NCI-H1436 treated with DMSO at 0.1 percent for 48 hours (cell line): ENCODE data around the gene SIRT6.
A peak's percentile ranks its signal among the peaks of the same experiment; 100 is the strongest.
"Not testable (repeated sequence)": the region's sequence is repeated elsewhere in the genome, so short reads cannot be mapped to it uniquely, and the experiment has no call there.

Experiments
- DNase-seq: peaks from one replicate; lab custom pipeline; 2025; lab: John Stamatoyannopoulos, UW

Gene SIRT6

DNA sequence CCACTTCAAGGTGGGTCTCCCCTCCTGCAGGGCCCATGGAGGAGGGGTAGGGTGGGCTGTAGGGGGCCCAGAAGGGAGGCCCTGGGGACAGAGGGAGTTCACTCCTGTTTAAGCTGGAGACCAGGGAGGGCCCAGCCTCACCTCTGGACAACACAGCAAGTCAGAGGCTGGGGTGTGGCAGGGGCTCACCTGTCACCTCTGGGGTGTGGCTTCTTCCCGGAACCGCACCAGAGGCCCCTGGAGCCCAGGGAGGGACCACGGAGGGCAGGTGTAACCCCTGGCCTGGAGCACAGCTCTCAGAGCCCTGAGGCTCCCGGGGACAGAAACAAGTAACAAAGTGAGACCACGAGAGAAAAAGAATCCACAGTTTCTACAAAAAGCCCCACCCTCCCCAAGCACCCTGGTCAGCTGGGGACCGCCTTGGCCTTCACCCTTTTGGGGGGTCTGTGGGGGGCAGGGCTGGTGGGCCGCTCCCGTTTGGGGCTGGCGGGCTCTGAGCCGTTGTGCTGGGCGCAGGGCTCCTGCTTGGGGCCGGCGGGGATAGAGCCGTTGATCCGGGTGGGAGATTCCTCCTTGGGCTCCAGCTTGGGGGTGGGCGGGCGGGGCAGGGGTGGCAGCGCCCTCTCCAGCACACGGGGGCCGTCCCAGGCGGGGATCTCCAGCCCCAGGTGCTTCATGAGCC, 8.0 kb downstream of the SIRT6 start:
- no peak for DNase-seq

DNA sequence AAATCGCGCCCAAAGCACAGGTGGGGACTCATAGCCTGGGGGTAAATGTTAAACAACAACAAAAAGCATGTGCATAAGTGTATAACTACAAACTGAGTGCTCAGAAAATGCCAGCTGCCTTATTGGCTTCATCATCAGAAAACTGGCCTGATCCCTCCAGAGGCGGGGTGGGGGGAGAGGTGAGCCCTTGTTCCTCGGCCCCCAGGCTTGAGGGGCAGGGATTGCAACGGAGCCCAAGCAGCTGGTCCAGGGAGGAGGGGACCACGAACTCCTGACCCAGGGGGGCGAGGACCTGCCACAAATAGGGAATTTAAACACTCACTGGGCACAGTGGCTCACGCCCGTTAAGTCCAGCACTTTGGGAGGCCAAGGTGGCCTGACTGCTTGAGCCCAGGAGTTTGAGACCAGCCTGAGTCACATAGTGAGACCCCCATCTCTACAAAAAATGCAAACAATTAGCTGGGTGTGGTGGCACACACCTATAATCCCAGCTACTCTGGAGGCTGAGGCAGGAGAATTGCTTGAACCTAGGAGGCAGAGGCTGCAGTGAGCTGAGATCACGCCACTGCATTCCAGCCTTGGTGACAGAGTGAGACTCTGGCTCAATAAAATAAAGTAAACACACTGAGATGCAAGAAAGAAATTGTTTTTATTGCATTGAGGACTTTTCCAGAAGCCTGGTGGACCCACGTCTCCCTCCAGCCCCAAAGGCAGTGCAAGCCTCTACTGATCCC, 8.7 kb downstream of the SIRT6 start:
- no peak for DNase-seq

DNA sequence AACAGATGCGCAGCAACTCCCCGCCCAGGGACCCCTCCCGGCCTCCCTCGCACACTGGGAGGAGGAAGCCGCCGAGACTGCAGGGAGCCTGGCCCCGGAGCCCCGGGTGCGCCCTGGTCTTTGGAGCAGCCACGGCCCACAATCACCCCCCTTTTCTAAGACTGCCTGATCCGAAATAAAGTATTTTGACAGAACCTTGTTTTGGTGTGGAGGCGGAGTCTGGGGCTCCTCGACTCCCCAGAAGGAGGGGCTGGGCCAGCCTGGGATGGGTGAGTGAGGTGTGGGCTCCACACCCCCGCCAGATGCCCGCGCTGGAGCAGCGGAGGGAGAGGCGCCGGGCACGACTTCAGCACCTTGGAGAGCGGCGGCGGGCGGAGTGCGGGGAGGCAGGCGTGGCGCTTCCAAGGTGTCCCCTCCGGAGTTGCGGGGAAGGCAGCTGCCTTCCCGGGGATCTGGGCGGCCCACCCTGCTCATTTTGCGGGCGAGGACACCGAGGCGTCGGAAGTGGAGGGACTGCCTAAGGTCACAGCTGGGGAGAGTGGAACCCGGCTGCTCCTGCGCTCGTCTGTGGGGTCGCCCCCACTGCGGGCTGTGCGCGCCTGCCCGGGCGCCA, 9.4 kb downstream of the SIRT6 start:
- no peak for DNase-seq

DNA sequence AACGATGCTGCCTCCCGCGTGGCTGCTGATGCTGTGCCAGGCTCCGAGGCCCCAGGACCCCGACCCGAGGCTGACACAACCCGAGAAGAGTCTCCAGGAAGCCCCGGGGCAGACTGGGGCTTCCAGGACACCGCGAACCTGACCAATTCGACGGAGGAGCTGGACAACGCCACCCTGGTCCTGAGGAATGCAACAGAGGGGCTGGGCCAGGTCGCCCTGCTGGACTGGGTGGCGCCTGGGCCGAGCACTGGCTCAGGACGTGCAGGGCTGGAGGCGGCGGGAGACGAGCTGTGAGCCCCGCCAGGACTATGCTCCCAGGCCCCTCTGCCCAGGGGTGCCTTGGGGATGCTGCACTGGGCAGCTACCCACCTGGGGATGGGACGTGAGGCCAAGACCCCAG, 10.7 kb downstream of the SIRT6 start:
- DNase-seq: no peak

DNA sequence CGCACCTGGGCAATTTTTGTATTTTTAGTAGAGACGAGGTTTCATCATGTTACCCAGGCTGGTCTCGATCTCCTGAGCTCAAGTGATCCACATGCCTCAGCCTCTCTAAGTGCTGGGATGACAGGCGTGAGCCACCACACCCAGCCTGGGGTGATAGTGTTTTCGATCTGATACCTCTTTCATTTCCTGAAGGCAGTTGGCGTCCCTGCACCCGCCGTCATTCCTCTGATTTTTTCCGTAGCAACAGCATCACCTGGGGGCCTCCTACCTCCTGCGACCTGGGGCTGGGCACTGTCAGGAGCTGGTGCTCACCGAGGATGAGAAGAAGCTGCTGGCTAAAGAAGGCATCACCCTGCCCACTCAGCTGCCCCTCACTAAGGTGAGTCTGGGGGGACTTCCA, 18.1 kb downstream of the SIRT6 start:
- DNase-seq: no peak

DNA sequence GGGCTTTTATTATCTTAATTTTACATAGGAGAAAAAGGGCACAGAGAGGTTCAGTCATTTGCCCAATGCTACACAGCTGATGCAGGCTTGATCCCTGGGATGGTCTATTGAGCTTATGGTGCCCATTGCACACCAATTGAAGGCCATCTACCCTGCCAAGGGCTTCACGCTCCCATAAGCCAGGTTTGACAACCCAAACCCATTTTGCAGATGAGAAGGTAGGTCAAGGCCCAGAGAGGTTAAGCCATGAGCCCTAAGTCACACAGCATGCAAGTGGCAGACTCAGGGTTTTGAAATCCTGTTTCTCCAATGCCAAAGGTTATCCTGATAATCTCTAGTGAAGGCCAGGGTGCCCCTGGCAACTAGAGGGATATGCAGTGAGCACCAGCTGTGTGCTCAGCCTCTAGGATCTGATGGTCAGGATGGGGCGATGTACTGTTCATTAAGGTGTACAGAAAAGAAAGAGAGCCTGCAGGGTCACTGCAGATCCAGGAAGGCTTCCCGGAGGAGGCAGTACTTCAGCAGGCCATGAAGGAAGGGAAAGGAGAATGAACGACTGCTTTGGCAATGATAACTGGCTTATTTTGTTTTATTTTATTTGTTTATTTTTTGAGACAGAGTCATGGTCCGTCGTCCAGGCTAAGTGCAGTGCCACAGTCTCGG, 20.8 kb downstream of the SIRT6 start:
- no peak for DNase-seq

DNA sequence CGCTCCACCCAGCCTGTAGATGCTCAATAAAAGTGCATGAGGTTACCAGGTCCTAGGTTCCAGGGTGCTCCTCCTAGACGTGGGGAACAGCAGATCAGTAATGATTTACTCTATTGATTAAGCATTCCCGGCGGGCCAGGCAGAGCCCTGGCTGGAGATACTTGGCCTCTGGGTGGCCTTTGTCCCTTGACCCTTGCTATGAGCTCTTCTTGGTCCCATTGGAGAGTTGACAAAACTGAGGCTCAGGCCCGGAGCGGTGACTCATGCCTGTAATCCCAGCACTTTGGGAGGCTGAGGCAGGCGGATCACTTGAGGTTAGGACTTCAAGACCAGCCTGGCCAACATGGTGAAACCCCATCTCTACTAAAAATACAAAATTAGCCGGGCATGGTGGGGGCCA, 24.4 kb downstream of the SIRT6 start:
- DNase-seq: not testable (repeated sequence)

DNA sequence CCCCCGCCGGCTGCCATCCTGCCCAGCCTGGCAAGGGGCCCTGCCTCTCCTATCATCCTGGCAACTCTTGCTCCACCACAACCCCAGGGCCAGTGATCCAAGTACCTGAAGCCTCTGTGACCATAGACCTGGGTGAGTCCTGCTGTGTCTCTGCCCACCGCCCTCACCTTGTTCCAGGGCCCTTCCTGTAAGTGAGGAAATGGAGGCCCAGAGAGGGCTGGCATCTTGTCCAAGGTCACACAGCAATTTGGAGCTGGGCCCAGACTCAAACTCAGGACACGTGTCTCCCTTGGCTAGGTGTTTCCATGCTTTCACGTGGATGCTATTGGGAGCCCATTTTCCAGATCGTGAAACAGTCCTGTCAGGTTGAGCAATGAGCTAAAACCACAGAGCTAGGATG, 25.2 kb downstream of the SIRT6 start:
- no peak for DNase-seq

DNA sequence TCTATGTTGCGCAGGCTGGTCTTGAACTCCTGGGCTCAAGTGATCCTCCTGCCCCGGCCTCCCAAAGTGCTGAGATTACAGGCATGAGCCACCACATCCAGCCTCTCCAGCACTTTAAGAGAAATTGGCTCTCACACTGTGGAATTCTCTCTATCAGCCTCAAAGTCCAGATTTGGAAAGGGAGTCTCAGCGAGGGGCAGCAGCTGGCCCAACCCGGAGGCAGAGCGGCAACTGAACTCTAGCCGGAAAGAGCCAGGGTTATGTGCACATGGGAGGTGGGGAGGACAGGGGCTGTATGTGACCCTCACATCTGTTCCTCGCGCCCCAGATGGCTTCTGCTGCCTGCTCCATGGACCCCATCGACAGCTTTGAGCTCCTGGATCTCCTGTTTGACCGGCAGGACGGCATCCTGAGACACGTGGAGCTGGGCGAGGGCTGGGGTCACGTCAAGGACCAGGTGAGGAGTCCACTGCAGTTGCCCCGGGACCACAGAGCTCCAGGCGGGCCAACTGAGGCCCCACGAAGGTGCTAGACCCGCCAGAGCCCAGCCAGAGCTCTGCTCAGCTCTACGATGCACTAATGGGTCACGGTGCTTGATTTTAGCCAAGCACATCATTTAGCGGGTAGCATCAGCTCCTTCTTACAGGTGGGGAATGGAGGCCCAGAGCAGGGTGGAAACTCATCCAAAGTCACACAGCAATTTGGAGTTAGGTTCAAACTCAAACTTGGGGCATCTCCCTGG, 27.6 kb downstream of the SIRT6 start:
- no peak for DNase-seq

DNA sequence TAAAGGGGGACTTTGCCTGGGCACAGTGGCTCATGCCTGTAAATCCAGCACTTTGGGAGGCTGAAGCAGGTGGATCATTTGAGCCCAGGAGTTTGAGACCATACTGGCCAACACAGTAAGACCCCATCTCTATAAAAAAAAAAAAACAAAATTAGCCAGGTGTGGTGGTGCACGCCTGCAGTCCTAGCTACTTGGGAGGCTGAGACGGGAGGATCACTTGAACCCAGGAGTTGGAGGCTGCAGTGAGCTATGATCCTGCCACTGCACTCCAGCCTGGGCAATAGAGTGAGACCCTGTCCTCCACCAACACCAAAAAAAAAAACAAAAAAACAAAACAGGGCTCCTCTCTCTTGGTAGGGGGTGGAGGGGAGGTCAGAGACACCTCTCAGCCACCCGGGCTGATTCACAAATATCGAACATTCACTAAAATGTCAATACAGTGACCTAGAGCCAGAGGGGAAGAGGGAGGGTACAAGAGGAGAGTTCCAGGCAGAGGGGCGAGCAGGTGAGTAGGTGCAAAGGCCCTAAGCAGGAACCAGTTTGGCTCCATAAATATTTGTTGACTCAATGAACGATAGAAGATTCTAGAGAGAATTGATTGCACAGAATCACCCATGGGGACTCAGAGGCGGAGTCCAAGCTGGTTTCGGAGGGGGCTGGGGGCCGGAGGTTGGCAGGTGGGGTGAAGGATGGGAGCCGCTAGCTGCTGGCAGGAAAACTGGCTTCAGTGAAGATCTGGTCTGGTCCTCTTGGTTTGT, 29.9 kb downstream of the SIRT6 start:
- no peak for DNase-seq

DNA sequence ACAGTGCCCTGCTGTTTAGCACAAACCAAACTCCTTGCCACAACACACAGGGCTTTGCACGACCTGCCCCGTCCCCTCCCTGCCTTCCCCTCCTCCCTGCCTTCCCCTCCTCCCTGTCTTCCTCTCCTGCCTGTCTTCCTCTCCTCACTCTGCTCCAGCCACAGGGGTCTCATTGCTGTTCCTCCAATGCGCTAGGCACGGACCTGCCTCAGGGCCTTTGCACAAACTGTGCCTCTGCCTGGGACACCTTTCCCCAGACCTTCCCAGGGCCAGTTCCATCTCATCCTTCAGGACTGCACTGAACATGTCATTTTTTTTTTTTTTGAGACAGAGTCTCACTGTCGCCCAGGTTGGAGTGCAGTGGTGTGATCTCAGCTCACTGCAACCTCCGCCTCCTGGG, 30.7 kb downstream of the SIRT6 start:
- DNase-seq: no peak

DNA sequence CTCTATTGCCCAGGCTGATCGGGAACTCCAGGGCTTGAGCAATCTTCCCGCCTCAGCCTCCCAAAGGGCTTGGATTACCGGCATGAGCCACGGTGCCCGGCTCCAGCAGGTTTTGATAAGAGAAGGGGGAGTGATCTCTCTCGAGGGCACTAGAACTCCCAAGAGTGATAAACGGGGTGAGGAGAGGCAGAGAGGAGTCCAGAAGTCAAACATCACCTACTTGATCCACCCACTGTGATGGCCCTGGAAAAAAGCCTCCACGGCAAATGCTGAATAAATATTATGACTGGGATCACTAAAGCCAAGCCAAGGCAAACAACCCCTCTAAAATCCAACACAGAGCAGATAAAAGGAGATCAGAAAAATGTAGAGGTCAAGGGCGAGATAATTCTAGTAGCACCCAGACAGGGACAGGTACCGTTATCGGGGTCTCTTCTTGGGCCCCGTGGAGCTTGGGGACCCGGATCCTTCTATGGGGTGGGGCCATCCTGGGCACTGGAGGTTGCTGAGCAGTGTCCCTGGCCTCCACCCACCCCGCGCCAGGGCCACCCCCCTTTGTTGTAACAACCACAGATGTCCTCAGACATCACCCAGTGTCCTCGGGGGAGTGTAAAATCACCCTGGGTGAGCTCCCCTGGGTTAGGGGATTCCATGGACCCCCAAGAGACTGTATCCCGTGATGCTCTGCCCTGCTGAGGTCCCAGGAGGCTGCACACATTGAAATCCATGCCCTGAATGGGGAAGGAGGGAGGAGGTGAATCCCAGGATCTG, 32.7 kb downstream of the SIRT6 start:
- DNase-seq: no peak

DNA sequence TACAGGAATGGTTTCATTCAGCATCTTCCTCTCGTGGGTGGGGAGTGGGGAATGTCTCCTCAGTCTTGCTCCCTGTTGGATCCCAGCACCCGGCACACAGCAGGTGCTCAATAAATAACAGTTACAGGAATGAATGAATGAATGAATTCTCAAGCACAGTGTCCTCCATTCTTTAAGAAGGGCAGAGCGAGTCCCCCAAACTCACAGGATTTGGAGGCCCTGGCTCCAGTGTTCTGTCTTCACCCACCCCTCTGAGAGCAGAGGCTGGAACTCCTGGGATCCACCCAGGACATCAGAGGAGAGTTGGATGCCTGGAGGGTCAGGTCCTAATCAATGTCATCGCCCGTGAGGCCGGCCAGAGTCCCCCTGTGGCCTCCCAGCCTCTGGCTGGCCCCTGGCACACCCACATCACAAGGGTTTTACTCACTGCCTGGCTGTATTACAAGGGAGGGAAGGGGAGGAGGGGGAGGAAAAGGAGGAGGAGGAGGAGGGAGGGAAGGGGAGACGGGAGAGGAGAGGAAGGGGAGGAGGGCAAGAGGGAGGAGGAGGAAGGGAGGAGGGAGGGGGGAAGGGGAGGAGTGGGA, 37.6 kb downstream of the SIRT6 start:
- no peak for DNase-seq

DNA sequence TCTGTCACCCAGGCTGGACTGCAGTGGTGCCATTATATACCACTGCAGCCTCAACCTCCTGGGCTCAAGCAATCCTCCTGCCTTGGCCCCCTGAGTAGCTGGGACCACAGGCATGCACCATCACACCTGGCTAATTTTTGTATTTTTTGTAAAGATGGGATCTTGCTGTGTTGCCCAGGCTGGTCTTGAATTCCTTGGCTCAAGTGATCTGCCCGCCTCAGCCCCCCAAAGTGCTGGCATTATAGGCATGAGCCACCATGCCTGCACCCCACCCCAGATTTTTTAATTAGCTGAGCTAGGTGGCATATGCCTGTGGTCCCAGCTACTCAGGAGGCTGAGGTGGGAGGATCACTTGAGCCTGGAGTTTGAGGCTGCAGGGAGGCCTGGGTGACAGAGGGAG, 39.4 kb downstream of the SIRT6 start:
- DNase-seq: not testable (repeated sequence)

DNA sequence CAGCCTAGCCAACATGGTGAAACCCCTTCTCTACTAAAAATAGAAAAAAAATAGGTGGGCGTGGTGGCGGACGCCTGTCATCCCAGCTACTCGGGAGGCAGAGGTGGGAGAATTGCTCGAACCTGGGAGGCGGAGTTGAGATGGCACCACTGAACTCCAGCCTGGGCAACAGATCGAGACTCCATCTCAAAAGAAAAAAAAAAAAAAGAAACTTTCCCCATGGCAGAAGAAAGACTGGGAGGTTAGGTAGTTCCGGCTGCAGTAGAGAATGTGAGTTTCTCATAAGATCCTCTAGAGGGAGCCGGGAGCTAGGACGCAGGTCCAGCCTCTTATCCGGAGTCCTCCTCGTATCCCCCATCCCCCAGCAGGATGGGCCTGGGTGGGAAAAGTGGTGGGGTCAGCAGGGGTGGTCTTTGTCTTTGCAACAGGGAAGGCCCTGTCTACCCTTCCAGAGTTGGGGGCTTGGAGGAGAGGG, 42.1 kb downstream of the SIRT6 start:
- no peak for DNase-seq

DNA sequence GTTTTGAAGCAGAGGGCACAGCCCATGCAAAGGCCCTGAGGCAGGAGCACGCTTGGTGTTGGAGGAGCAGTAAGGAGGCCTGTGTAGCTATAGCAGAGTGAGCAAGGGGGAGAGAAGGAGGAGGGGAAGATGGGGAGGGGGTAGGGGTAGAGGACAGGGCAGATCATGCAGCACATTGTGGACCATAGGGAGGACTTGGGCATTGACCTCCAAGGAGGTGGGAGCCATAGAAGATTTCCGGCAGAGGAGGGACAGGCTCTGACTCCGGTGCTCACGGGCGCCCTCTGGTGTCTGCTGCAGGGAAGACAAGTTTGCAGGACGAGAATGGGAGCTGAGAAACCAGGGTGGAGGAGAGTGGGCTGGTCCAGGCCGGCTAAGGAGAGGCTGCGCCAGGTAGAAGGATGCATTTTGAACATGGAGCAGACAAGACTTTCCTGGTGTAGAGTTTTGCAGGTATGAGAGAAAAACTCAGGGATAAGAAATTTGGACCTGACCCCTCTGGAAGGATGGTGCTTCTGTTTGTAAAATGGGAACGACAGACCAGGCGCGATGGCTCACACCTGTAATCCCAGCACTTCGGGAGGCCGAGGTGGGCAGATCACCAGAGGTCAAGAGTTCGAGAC, 42.6 kb downstream of the SIRT6 start:
- DNase-seq: peak; percentile 6

DNA sequence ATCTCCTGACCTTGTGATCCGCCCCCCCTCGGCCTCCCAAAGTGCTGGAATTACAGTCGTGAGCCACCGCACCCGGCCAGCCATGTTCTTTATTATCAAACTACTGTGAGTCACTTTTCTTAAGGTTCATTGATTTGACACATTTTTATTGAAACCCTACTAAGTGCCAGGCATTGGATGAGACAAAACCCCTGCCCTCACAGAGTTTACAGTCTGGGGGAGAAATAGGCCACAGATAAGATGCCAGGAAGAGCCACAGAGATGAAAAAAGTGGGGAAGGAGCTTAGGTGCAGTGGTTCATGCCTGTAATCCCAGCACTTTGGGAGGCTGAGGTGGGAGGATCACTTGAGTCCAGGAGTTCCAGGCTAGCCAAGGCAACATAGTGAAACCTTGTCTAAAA, 43.9 kb downstream of the SIRT6 start:
- DNase-seq: no peak

DNA sequence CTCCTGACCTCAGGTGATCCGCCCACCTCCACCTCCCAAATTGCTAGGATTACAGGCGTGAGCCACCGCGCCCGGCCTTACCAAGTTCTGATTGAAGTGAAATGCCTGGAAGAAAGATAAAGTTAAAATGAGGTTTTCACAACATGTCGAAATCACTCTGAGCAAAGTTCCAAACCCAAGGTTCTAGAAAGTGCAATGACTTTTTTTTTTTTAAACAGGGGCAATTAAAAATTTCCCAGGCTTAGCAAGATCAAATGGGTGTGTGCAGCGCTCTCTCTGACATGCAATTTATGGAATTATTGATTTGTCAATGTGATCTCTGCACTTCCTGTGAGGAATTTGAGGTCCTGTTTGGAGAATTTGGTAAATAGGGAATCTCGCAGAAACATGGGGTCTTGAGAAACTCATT, 45.7 kb downstream of the SIRT6 start:
- DNase-seq: no peak

DNA sequence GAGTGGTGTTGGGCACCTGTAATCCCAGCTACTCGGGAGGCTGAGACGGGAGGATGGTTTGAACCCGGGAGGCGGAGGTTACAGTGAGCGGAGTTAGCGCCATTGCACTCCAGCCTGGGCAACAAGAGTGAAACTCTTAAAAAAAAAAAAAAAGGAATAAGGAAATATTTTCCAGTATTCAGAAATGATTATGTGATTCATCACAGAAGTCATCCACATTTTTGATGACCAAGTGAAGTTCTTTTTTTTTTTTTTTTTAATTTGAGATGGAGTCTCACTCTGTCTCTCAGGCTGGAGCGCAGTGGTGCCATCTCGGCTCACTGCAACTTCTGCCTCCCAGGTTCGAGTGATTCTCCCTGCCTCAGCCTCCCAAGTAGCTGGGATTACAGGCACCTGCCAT, 47.0 kb downstream of the SIRT6 start:
- DNase-seq: not testable (repeated sequence)

DNA sequence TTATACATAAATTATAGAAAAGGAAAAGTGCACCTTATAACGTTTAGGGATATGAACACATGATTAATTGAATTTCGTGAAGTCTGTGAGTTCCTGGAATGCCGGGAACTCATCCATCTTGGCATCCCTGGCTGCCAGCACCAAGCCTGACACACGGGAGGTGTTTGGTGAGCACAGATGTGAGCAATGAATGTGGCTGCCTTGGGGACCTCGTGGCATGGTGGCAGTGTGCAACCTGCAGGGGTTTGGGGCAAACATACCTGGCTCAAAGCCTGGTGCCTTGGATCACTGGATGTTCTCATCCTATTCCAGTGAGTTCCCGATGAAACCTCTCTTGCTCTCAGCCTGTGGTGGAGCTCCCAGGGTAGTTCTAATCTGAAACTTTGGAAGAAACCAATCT, 48.0 kb downstream of the SIRT6 start:
- DNase-seq: no peak
